HL-60 (cell line): Measurements from ENCODE around the gene KLHL26.

ENCODE experiments used
- CTCF ChIP-seq: IDR thresholded peaks from one replicate; pipeline ENCODE4 v1.5.1; 2011; ENCODE audit warnings: low read length, control low read depth, inconsistent platforms; ENCODE audit not compliant: insufficient read depth
- GABPA ChIP-seq: IDR thresholded peaks from 2 replicates; pipeline ENCODE4 v1.6.1; 2012; ENCODE audit warnings: low read depth
- POLR2AphosphoS5 ChIP-seq: IDR thresholded peaks from 2 replicates; pipeline ENCODE4 v1.6.1; 2012; ENCODE audit warnings: low read depth
- TF ChIP-seq, protein P1 (sequence below): IDR thresholded peaks from 2 replicates; pipeline ENCODE4 v1.6.1; 2012; ENCODE audit warnings: low read depth; ENCODE audit not compliant: insufficient replicate concordance

DNA sequence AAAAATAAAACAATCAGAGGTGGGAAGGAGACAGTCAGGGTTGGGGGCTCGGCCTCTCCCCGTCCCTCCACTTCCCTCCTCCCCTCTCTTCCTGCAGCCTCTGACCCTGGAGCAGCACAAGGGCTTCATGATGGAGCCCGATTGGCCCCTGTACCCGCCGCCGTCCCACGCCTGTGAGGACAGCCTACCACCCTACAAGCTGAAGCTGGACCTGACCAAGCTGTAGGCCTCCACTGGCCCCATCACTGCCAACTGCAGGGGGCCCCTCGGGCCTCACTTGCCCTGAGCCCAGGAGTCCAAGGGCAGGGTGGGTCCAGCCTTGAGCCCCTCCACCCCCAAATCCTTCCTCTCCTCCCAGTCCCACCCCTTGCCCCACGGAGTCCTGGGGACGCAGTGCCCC is 16.5 kb upstream of the KLHL26 start:
- TF ChIP-seq CTCF (no peak), POLR2AphosphoS5 (no peak), GABPA (no peak)
- TF ChIP-seq, protein P1, sequence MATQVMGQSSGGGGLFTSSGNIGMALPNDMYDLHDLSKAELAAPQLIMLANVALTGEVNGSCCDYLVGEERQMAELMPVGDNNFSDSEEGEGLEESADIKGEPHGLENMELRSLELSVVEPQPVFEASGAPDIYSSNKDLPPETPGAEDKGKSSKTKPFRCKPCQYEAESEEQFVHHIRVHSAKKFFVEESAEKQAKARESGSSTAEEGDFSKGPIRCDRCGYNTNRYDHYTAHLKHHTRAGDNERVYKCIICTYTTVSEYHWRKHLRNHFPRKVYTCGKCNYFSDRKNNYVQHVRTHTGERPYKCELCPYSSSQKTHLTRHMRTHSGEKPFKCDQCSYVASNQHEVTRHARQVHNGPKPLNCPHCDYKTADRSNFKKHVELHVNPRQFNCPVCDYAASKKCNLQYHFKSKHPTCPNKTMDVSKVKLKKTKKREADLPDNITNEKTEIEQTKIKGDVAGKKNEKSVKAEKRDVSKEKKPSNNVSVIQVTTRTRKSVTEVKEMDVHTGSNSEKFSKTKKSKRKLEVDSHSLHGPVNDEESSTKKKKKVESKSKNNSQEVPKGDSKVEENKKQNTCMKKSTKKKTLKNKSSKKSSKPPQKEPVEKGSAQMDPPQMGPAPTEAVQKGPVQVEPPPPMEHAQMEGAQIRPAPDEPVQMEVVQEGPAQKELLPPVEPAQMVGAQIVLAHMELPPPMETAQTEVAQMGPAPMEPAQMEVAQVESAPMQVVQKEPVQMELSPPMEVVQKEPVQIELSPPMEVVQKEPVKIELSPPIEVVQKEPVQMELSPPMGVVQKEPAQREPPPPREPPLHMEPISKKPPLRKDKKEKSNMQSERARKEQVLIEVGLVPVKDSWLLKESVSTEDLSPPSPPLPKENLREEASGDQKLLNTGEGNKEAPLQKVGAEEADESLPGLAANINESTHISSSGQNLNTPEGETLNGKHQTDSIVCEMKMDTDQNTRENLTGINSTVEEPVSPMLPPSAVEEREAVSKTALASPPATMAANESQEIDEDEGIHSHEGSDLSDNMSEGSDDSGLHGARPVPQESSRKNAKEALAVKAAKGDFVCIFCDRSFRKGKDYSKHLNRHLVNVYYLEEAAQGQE: no peak
